Measurements from ENCODE around the gene FAAP100. TPM values are rescaled to one million over a fixed set of nuclear protein-coding genes. Genes with fewer than 3 reads are reported as not detected.

FAAP100 gene
- total RNA-seq, 2 experiments from 2014 or later, result 40.5 to 42.7 TPM

GRCh38 chr17:81535480-81536298 lies 16.5 kb downstream of the FAAP100 start:
- ATAC-seq, result no peak
- Mint-ChIP-seq H3K9me3 (no peaks in the 10 kb centered on the region), H3K36me3 (ENCODE audit: low read depth) (no peaks in the 10 kb centered on the region), H3K27ac (no peak overlapping the region), H3K4me1 (ENCODE audit: low read depth) (no peaks in the 10 kb centered on the region), H3K27me3 (peaks cover 17% of the 10 kb centered on the region), H3K4me3 (no peak overlapping the region)
- intact Hi-C loops (cut with micrococcal nuclease), result no loop called here
- no peak for DNase-seq
- ChIA-PET CTCF (interaction anchor here (0.9 kb wide), 1 partner anchor 66 kb away, joined by 5 read pairs; no protein-coding TSS in a partner anchor), POLR2A (interaction anchor here (0.5 to 1.8 kb wide), 6 partner anchors 15 to 291 kb away, joined by 3 to 6 read pairs (median 4); no protein-coding TSS in a partner anchor)
- TF ChIP-seq CTCF (IDR thresholded peaks at IDR 0.05), result no peak

DNA sequence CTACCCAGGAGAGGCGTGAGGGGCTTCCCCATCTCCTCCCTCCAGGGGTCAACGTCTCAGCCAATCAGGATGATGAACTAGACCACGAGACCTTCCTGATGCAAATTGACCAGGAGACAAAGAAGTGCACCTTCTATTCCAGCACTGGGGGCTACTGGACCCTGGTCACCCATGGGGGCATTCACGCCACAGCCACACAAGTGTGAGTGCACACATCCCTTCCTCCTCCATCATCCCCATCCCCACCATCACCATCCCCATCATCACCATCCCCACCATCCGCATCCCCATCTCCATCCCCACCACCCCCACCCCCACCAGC lies 17.2 kb downstream of the FAAP100 start:
- intact Hi-C loops (cut with micrococcal nuclease), result no loop called here
- ATAC-seq, result no peak
- CTCF ChIA-PET, result no interaction called here
- no peak for DNase-seq
- H3K4me1 Mint-ChIP-seq (ENCODE audit: low read depth), result no peaks in the 10 kb centered on the region
- no peak overlapping the region for H3K27ac Mint-ChIP-seq
- no peaks in the 10 kb centered on the region for H3K36me3 Mint-ChIP-seq (ENCODE audit: low read depth)
- H3K4me3 Mint-ChIP-seq, result no peak overlapping the region
- no peak for TF ChIP-seq CTCF (IDR thresholded peaks at IDR 0.05)
- peaks cover 17% of the 10 kb centered on the region for H3K27me3 Mint-ChIP-seq
- POLR2A ChIA-PET, result interaction anchor here (0.7 to 2.1 kb wide), 2 partner anchors 16 to 18 kb away, joined by 3 to 6 read pairs; no protein-coding TSS in a partner anchor
- H3K9me3 Mint-ChIP-seq, result no peaks in the 10 kb centered on the region

GRCh38 chr17:81534157-81535006 lies 17.8 kb downstream of the FAAP100 start:
- POLR2A ChIA-PET, result interaction anchor here (0.7 to 2.1 kb wide), 5 partner anchors 15 to 274 kb away, joined by 3 to 6 read pairs (median 3); no protein-coding TSS in a partner anchor
- Mint-ChIP-seq H3K9me3 (no peaks in the 10 kb centered on the region), H3K27ac (no peak overlapping the region), H3K4me1 (ENCODE audit: low read depth) (no peaks in the 10 kb centered on the region), H3K36me3 (ENCODE audit: low read depth) (no peaks in the 10 kb centered on the region), H3K27me3 (peaks cover 17% of the 10 kb centered on the region), H3K4me3 (no peak overlapping the region)
- DNase-seq (no peak), ATAC-seq (no peak)
- CTCF ChIA-PET, result no interaction called here
- TF ChIP-seq CTCF (IDR thresholded peaks at IDR 0.05), result no peak
- intact Hi-C loops (cut with micrococcal nuclease), result no loop called here

GRCh38 chr17:81533339-81534141 lies 18.6 kb downstream of the FAAP100 start:
- POLR2A ChIA-PET, result interaction anchor here (0.9 to 2.1 kb wide), 6 partner anchors 10 to 273 kb away, joined by 3 to 6 read pairs (median 3); no protein-coding TSS in a partner anchor
- no peak overlapping the region for H3K27ac Mint-ChIP-seq
- no peaks in the 10 kb centered on the region for H3K4me1 Mint-ChIP-seq (ENCODE audit: low read depth)
- ATAC-seq (no peak), DNase-seq (no peak)
- H3K4me3 Mint-ChIP-seq, result no peak overlapping the region
- no peaks in the 10 kb centered on the region for H3K36me3 Mint-ChIP-seq (ENCODE audit: low read depth)
- no peaks in the 10 kb centered on the region for H3K9me3 Mint-ChIP-seq
- H3K27me3 Mint-ChIP-seq, result peaks cover 17% of the 10 kb centered on the region
- intact Hi-C loops (cut with micrococcal nuclease), result no loop called here
- CTCF ChIA-PET, result interaction anchor here (1.1 kb wide), 1 partner anchor 93 kb away, joined by 3 read pairs; no protein-coding TSS in a partner anchor
- TF ChIP-seq CTCF (IDR thresholded peaks at IDR 0.05), result no peak

Data from activated CD8-positive, alpha-beta T cell treated with anti-CD3 and anti-CD28 coated beads for 36 hours (primary cell).